Immature natural killer cell (primary cell): ENCODE results near the gene PPP1R3C. TPM values are rescaled to one million over a fixed set of nuclear protein-coding genes. Genes with fewer than 3 reads are reported as not detected.

Experiments
- DNase-seq, 3 donors: peaks; one replicate each; pipeline ENCODE4 v3.0.0; 2022; ENCODE audit warnings: mixed read lengths in 1 of 3
- H3K27ac Mint-ChIP-seq, 6 donors: one replicate each; pipeline ENCODE4 v1.8.0; 2020; ENCODE audit warnings: mixed read lengths in 6 of 6, mild to moderate bottlenecking in 5 of 6, inconsistent platforms in 4 of 6, moderate library complexity in 3 of 6
- H3K27me3 Mint-ChIP-seq, 3 donors: one replicate each; pipeline ENCODE4 v1.8.0; 2020 to 2021; ENCODE audit warnings: low read depth in 3 of 3, mild to moderate bottlenecking in 3 of 3, mixed read lengths in 3 of 3, moderate library complexity in 3 of 3, inconsistent platforms in 1 of 3
- H3K36me3 Mint-ChIP-seq, 3 donors: one replicate each; pipeline ENCODE4 v1.8.0; 2020; ENCODE audit warnings: mixed read lengths in 3 of 3, inconsistent platforms in 2 of 3, mild to moderate bottlenecking in 2 of 3
- H3K4me1 Mint-ChIP-seq, 2 donors: one replicate each; pipeline ENCODE4 v1.8.0; 2020; ENCODE audit warnings: inconsistent platforms in 2 of 2, mild to moderate bottlenecking in 2 of 2, mixed read lengths in 2 of 2, moderate library complexity in 1 of 2
- H3K4me3 Mint-ChIP-seq, 5 donors: one replicate each; pipeline ENCODE4 v1.8.0; 2020; ENCODE audit warnings: mild to moderate bottlenecking in 5 of 5, mixed read lengths in 5 of 5, inconsistent platforms in 3 of 5, moderate library complexity in 3 of 5
- H3K9me3 Mint-ChIP-seq, 6 donors: one replicate each; pipeline ENCODE4 v1.8.0; 2020; ENCODE audit warnings: mild to moderate bottlenecking in 6 of 6, mixed read lengths in 6 of 6, inconsistent platforms in 4 of 6, moderate library complexity in 3 of 6
- polyA plus RNA-seq, 3 donors: library from polyadenylated mRNA; unstranded; fragments of 300-500 nt; fragmentation: Illumina TruSeq; gene quantifications; one replicate each; pipeline ENCODE4 v1.2.3, GENCODE V29; 2021

Gene PPP1R3C
- polyA plus RNA-seq, 3 donors from 2014 or later, result not detected

DNA sequence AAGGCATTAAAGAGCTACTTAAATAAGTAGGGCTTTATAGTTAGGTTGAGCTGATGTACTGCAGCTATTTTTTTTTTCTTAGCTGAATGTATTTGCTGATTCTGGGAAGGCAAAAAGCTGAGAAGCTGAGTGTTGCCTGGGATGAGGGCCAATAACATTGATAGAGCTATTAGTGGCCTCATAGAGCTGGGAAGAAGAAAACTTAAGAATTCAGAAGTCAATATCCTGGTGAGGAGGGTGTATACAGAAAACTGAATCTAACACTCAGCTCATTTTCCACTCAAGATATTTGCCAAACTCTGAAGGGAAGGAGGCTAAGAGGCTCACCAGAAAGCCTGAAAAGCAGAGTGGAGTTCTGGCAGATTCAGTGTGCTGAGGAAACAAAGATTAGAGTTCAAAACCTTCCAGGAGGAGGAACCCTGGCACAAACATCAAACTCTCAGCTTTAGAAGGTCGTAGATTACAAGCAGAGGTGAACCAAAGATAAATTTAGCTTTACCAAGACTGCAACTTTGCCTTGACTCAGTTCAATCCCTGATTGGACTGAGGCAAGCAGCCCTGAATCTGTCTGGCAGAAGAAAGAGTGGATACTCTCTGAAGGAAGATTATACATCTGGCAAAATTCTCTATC is 11.3 kb downstream of the PPP1R3C start:
- no peaks in the 10 kb centered on the region for H3K4me1 Mint-ChIP-seq
- H3K4me3 Mint-ChIP-seq, result no peak overlapping the region
- H3K27ac Mint-ChIP-seq, result no peak overlapping the region
- no peak for DNase-seq
- H3K36me3 Mint-ChIP-seq, result no peaks in the 10 kb centered on the region
- peaks cover 0 to 8% (median 0%) of the 10 kb centered on the region in 3 donors for H3K27me3 Mint-ChIP-seq
- peaks cover 0 to 5% (median 3%) of the 10 kb centered on the region in 6 donors for H3K9me3 Mint-ChIP-seq

DNA sequence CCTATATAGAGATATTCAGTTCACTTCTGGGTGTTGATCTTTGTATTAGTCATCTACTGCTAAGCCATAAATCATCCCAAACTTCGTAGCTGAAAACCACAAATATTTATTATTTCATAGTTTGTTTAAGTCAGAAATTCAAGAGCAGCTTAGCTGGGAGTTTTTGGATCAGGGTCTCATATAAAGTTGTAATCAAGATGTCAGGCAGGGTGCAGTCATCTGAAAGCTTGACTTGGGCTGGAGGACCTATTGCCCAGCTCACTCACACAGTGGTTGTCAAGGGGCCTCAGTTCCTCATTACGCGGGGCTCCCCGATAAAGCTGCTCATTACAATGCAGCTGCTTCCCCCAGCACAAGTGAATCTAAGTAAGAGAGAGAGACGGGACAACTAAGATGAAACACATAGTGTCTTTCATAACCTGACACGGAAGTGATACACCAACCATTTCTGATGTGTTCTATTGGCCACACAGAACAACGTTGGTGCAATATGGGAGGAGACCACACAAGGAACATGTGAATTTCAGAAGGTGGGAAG is 15.7 kb downstream of the PPP1R3C start:
- Mint-ChIP-seq H3K27me3 (peaks cover 0 to 2% (median 0%) of the 10 kb centered on the region in 3 donors), H3K27ac (no peak overlapping the region), H3K4me1 (no peaks in the 10 kb centered on the region), H3K36me3 (no peaks in the 10 kb centered on the region), H3K4me3 (no peak overlapping the region), H3K9me3 (peaks cover 0 to 2% (median 0%) of the 10 kb centered on the region in 6 donors)
- DNase-seq, result no peak

DNA sequence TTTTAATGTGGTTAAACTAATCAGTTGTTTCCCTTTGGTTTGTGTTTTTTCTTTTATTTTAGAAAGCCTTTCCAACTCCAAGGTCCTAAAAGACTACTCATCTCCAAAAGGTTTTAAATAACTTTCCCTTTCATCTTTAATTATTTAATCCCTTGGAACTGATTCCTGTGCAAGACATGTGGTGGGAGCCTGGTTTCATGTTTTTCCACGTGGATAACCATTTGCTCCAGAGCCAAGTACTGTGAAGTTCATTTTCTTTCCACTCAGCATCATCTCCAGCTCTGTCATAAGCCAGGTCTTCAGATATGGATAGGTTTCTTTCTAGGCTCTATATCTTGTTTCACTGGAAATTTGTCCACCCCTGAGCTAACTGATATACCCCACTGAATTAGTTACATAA is 16.7 kb downstream of the PPP1R3C start:
- no peak overlapping the region for H3K27ac Mint-ChIP-seq

DNA sequence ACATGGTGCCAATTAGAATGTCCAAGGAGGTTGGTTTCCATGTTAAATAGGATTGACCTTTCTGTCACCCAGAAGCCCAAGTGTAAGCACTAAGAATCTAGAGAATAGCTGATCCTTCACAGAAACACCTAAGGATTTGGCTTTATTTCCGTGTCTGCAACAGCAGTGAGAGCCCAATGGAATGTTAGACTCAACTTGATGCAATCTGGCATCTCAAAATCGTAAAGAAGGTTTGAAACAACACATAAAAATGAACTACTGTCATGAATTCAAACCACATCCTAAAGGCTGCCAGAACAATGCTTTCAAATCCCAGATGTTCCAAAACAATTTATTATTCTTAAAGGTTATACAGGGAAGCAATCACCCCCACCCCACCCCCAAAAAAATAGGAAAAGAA is 18.6 kb downstream of the PPP1R3C start:
- H3K27ac Mint-ChIP-seq, result no peak overlapping the region
- H3K9me3 Mint-ChIP-seq, result no peaks in the 10 kb centered on the region
- no peak overlapping the region for H3K4me3 Mint-ChIP-seq
- no peaks in the 10 kb centered on the region for H3K4me1 Mint-ChIP-seq
- no peak for DNase-seq
- no peaks in the 10 kb centered on the region for H3K36me3 Mint-ChIP-seq
- H3K27me3 Mint-ChIP-seq, result peaks cover 0 to 2% (median 0%) of the 10 kb centered on the region in 3 donors

More for the DNA sequence above, 16.7 kb downstream of the PPP1R3C start:
- Mint-ChIP-seq H3K4me3 (no peak overlapping the region), H3K27me3 (peaks cover 0 to 2% (median 0%) of the 10 kb centered on the region in 3 donors), H3K36me3 (no peaks in the 10 kb centered on the region), H3K9me3 (peaks cover 0 to 2% (median 0%) of the 10 kb centered on the region in 6 donors), H3K4me1 (no peaks in the 10 kb centered on the region)
- no peak for DNase-seq

DNA sequence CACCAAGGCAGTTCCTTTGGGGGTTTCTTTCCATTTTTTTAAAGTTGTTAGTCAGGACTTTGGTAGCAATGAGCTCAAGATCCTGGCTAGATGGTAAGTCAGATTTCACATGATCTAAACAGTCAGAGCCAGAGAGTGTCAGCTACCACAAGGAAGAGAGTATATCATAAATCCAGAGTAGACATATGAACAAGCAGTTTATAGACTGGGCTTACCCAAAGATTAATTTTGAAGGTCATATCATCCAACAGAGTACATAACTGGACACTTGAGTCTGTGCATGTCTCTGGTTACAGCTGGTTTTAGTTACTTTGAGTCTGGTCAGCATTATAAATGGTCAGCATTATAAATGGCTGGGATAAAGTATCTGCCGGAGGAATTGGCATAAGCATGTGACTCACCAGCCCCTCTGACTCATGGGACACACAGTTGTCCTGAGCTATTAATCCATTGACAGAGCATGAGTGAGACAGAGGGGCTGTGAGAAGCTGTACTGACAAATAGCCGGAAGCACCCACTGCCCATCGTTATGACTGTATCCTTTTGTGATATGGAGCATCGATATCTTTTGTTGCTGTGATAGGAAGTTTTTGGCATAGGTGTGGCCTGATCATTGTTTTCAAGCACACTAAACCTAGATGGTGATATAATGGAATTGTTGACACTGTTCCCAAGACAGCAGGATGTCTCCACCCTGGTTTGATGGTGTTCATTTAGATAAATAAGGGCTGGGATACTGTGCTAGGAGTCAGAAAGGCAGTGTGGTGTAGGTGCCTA is 19.3 kb downstream of the PPP1R3C start:
- no peaks in the 10 kb centered on the region for H3K9me3 Mint-ChIP-seq
- H3K4me1 Mint-ChIP-seq, result no peaks in the 10 kb centered on the region
- H3K4me3 Mint-ChIP-seq, result no peak overlapping the region
- peaks cover 0 to 2% (median 0%) of the 10 kb centered on the region in 3 donors for H3K27me3 Mint-ChIP-seq
- no peak overlapping the region for H3K27ac Mint-ChIP-seq
- no peak for DNase-seq
- H3K36me3 Mint-ChIP-seq, result no peaks in the 10 kb centered on the region

DNA sequence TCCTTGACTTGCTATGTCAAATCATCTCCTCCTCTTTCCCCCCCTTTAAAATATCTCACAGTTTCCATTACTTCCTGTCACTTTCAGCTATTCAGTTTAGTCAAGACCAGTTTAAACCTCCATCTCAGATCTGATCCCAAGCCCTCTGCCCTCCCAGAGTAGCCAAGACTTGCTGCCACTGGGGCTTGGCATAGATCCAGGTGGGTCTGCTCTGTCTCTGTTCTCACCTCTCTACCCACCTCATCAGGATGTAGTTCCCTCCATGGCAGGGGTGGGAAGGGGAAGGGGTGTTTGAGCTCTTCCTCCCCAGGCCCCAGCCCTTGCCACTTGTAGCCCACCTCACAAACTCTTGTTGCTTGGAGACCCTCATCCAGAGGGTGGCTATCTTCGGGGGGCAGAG is 22.0 kb downstream of the PPP1R3C start:
- DNase-seq, result no peak
- H3K9me3 Mint-ChIP-seq, result peaks cover 0 to 6% (median 0%) of the 10 kb centered on the region in 6 donors
- no peaks in the 10 kb centered on the region for H3K4me1 Mint-ChIP-seq
- H3K27ac Mint-ChIP-seq, result no peak overlapping the region
- H3K36me3 Mint-ChIP-seq, result no peaks in the 10 kb centered on the region
- H3K4me3 Mint-ChIP-seq, result no peak overlapping the region
- peaks cover 0 to 2% (median 0%) of the 10 kb centered on the region in 3 donors for H3K27me3 Mint-ChIP-seq

DNA sequence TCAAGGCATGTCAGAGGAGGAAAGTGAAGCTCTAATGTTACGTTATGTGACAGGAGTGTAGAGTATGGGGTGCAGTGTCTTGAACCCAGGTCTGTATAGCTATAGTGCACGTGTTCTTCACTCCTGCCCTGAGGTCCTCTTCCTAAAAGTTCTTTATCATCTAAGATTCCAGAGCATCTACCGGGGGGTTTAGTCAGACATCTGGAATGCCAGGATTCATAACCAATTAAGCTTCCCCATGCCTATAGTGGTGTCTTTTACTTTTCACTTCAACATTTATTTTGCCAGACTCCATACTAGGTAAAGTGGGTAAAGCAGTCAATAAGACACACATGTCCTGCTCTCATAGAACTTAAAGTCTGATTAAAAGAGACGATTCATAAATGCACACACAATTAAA is 22.4 kb downstream of the PPP1R3C start:
- no peak overlapping the region for H3K27ac Mint-ChIP-seq
- no peaks in the 10 kb centered on the region for H3K4me1 Mint-ChIP-seq
- H3K36me3 Mint-ChIP-seq, result no peaks in the 10 kb centered on the region
- no peak for DNase-seq
- no peak overlapping the region for H3K4me3 Mint-ChIP-seq
- peaks cover 0 to 10% (median 0%) of the 10 kb centered on the region in 6 donors for H3K9me3 Mint-ChIP-seq
- H3K27me3 Mint-ChIP-seq, result peaks cover 0 to 4% (median 3%) of the 10 kb centered on the region in 3 donors

DNA sequence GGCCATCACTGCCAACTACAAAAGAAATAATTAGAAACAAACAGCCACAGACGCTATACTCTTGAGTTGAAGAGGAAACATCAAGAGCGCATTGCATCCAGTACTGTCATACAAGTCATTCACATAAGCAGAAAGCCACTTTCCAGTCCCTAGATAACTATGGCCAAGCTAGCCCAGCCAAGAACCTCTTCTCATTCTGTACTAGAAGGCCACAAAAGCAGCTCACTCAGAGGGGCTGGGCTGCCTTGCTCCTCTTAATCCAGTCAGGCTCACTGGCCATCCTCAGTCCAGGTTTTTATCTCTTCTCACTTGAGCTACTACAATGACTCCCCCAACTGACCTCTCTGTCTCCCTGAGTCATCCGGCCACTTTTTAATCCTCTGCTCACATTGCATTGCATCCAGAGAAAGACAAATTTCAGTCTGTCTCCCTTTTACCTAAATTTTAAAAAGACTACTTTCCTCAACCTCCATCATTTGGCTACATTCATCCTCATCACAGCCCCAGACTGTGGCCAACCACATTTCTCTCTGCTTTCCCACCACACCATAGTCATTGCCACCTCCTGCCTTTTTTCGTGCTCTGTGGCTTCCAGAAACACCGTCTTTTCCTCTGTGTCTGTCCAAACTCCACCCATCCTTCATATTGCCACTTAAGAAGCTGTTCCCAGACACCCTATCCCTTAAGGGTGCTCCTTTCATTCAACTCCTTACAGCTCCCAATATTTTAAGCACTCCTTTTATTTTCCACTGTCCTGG is 25.0 kb downstream of the PPP1R3C start:
- H3K9me3 Mint-ChIP-seq, result peaks cover 0 to 13% (median 0%) of the 10 kb centered on the region in 6 donors
- H3K36me3 Mint-ChIP-seq, result no peaks in the 10 kb centered on the region
- DNase-seq, result no peak
- no peak overlapping the region for H3K27ac Mint-ChIP-seq
- peaks cover 0 to 6% (median 3%) of the 10 kb centered on the region in 3 donors for H3K27me3 Mint-ChIP-seq
- no peaks in the 10 kb centered on the region for H3K4me1 Mint-ChIP-seq
- no peak overlapping the region for H3K4me3 Mint-ChIP-seq

DNA sequence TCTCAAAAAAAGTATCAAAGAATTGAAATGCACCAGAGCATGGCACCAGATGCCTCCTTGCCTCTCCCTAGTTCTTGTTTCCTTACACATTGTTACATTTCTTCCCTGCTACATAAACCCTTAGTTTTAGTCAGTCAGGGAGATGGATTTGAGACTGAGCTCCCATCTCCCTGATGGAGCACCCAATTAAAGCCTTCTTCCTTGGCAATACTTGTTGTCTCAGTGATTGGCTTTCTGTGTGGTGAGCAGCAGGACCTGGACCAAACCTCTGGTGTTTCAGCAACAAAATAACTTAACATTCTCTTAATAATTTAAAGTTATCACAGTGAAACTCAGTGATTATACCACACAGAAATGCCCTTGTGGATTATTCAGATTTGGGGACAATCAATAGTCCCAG is 26.9 kb downstream of the PPP1R3C start:
- H3K4me1 Mint-ChIP-seq, result no peaks in the 10 kb centered on the region
- H3K4me3 Mint-ChIP-seq, result no peak overlapping the region
- H3K36me3 Mint-ChIP-seq, result no peaks in the 10 kb centered on the region
- peaks cover 0 to 13% (median 0%) of the 10 kb centered on the region in 6 donors for H3K9me3 Mint-ChIP-seq
- DNase-seq, result no peak
- H3K27ac Mint-ChIP-seq, result no peak overlapping the region
- peaks cover 0 to 6% (median 3%) of the 10 kb centered on the region in 3 donors for H3K27me3 Mint-ChIP-seq

DNA sequence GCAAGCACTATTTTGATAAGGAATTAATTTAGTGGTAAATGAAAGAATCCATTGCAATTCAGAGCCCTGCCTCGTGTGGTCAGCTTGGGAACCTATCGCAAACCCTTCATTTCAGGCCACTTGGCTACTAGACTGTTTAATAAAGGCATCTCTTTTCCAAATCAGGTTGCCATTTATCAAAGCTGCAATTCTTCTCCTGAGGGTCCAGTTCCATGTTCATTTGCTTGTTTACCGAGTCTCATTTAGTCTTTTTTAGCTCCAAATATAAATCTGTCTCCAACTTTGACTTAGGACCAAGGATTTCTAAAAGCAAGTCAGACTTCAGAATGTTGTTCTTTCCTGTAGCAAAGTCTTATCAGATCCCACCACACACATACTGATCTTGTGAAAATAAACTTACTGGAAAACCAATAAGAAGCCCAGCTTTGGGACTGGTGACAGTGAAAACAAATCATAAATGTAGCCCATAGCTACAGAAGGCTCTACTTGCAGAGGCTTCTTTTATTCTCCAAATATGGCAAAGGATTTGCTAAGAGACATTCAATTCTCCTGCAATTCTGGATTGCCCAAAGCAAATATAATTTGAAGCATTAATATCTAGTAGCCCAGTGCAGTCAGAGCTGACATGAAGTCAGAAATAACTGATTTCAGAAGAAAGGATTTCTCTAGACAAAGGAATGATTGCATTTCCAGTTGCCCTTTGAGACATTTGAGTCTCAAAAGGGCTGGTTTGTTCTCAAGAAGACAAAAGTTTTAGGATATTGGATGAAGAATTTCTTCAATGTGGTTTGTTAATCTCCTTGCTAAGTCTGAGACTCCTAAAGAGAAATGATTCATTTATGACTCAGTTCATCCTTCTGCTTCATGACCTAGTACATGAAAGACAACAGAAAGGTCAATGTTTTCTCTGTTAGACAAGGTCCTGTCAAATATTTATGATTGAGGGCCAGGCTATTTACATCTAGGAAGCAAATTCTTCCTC is 28.0 kb downstream of the PPP1R3C start:
- Mint-ChIP-seq H3K9me3 (peaks cover 0 to 13% (median 0%) of the 10 kb centered on the region in 6 donors), H3K27ac (no peak overlapping the region), H3K27me3 (peaks cover 0 to 13% (median 3%) of the 10 kb centered on the region in 3 donors), H3K4me3 (no peak overlapping the region), H3K4me1 (no peaks in the 10 kb centered on the region), H3K36me3 (no peaks in the 10 kb centered on the region)
- no peak for DNase-seq

DNA sequence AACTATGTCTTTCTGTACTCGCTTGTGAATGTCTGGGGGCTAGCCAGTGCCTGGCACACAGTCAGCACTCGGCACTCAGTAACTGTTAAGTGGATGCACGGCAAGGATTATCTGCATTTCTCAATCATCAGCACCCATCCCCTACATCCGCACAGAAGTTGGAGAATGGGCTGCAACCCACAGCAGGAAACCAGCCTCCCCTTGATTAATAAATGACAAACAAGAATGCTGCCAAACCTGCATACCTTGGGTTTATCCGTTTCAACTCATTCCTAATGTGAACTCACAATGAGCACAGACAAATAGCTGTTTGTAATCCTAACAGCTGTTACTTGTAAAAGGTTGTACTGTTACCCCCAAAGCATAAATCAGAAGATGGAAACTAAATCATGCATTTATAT is 28.9 kb downstream of the PPP1R3C start:
- H3K36me3 Mint-ChIP-seq, result no peaks in the 10 kb centered on the region
- no peaks in the 10 kb centered on the region for H3K4me1 Mint-ChIP-seq
- peaks cover 0 to 13% (median 0%) of the 10 kb centered on the region in 6 donors for H3K9me3 Mint-ChIP-seq
- no peak for DNase-seq
- H3K27ac Mint-ChIP-seq, result no peak overlapping the region
- H3K4me3 Mint-ChIP-seq, result no peak overlapping the region
- peaks cover 0 to 13% (median 3%) of the 10 kb centered on the region in 3 donors for H3K27me3 Mint-ChIP-seq

DNA sequence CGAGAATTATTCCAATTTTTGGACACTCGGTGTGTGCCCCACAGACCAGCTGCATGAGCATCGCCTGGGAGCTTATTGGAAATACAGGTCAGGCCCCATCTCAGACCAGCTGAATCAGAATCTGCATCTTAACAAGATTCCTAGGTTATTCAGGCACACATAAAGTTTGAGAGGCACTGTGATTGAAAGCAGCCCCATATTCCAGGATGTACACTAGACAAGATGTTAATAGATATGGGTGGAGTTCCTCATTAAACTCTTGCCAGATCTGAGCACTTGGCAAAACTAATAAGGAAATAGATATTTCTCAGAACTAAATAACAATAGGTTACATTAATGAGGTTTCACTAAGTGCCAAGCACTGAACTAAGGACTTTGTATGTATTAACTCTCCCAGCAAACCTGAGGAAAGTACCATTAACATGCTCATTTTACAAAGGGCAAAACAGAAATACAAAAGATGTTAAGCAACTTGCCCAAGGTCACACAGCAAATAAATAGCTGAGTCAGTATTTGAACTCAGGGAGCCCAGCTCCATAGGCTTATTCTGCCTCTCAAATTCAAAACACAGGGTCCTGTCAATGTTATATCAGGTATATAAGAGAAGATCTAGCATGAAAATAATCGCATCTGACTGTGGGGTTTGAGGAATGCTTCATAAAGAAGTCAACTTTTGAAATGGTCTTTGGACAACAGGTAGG is 29.9 kb downstream of the PPP1R3C start:
- no peaks in the 10 kb centered on the region for H3K36me3 Mint-ChIP-seq
- H3K27me3 Mint-ChIP-seq, result peaks cover 3 to 13% (median 3%) of the 10 kb centered on the region in 3 donors
- peaks cover 0 to 13% (median 0%) of the 10 kb centered on the region in 6 donors for H3K9me3 Mint-ChIP-seq
- DNase-seq, result no peak
- no peak overlapping the region for H3K27ac Mint-ChIP-seq
- no peaks in the 10 kb centered on the region for H3K4me1 Mint-ChIP-seq
- H3K4me3 Mint-ChIP-seq, result no peak overlapping the region
